Uterus (tissue), 4 donors: ENCODE measurements around the gene KCNA2. TPM values are rescaled to one million over a fixed set of nuclear protein-coding genes. Genes with fewer than 3 reads are reported as not detected.

Experiments used
- DNase-seq, 2 donors: peaks; one replicate each; pipeline ENCODE4 v3.0.0-alpha.2; 2019 to 2020
- H3K27ac ChIP-seq, 2 donors: fragments of 200-600 bp; sonication (generic); 1 replicate in 1 of 2; 2 replicates in 1 of 2; pipeline ENCODE4 v1.5.1; 2016 to 2018
- H3K27me3 ChIP-seq, 2 donors: fragments of 200-600 bp; sonication (generic); one replicate each; pipeline ENCODE4 v1.5.1; 2018 to 2019; ENCODE audit warnings: control low read depth in 1 of 2
- H3K36me3 ChIP-seq, 2 donors: fragments of 200-600 bp; sonication (generic); one replicate each; pipeline ENCODE4 v1.5.1; 2019; ENCODE audit warnings: control low read depth in 1 of 2
- H3K4me1 ChIP-seq, 2 donors: fragments of 200-600 bp; sonication (generic); one replicate each; pipeline ENCODE4 v1.5.1; 2018 to 2019; ENCODE audit warnings: control low read depth in 1 of 2
- H3K4me3 ChIP-seq, 2 donors: fragments of 200-600 bp; sonication (generic); 1 replicate in 1 of 2; 2 replicates in 1 of 2; pipeline ENCODE4 v1.5.1; 2018 to 2019; ENCODE audit warnings: mild to moderate bottlenecking in 1 of 2
- H3K9me3 ChIP-seq, 2 donors: fragments of 200-600 bp; sonication (generic); one replicate each; pipeline ENCODE4 v1.5.1; 2019; ENCODE audit warnings: control low read depth in 1 of 2
- POLR2A ChIP-seq, 2 donors: fragments of 450-650 bp; IDR thresholded peaks; one replicate each; pipeline ENCODE4 v1.6.1; 2016; ENCODE audit warnings: antibody characterized with exemption in 2 of 2, mild to moderate bottlenecking in 1 of 2, moderate library complexity in 1 of 2
- intact Hi-C: fragments of 100-400 bp; cut with DNase I; formaldehyde crosslinking; loops from one replicate; pipeline ENCODE4 v1.15.1; 2023; ENCODE audit warnings: low total_unique reads
- total RNA-seq, 4 donors: library from RNA; depleted of rRNA in 3 of 4; stranded (reverse); fragments of >200 nt in 3 of 4; gene quantifications; one replicate each; pipeline versions ENCODE4 v1.1.0 to v1.2.4, GENCODE V29; 2014 to 2023
- TF ChIP-seq, protein P1 (sequence below), 4 experiments: fragments of 200-600 bp in 2 of 4; fragments of 450-650 bp in 2 of 4; sonication (generic) in 2 of 4; IDR thresholded peaks; one replicate each; pipeline ENCODE4 v1.5.1; 2016 to 2019; ENCODE audit warnings: antibody characterized with exemption in 4 of 4, mild to moderate bottlenecking in 2 of 4, moderate library complexity in 1 of 4
- donor health status: DM: yes; HTN: yes; CAD: no.

KCNA2 gene
- total RNA-seq, 4 donors from 2014 or later, result 0.21 to 0.62 TPM; not detected in 2

DNA sequence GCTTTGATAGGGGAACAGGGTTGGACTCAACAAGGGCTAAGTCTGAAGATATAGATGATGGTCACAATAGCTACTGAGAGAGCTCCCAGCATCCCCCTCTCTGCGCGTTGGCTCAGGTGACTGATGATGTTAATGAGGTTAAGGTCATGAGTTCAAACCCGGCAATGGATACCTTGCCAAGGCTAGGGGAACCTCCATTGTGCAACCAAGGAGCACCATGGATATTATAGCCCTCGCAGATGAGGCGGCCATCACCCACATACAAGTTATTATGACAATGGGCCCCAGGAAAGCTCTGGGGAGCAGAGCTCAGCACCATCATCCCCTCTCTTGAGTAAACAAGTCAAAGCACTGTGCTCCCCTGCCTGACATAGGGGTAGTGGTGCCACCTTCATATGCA is 8.2 kb downstream of the KCNA2 start:
- Histone ChIP-seq H3K36me3 (no peaks in the 10 kb centered on the region), H3K4me3 (no peak overlapping the region), H3K9me3 (no peaks in the 10 kb centered on the region), H3K4me1 (no peaks in the 10 kb centered on the region), H3K27ac (no peak overlapping the region), H3K27me3 (no peaks in the 10 kb centered on the region)
- intact Hi-C loops, result no loop called here
- TF ChIP-seq, protein P1, sequence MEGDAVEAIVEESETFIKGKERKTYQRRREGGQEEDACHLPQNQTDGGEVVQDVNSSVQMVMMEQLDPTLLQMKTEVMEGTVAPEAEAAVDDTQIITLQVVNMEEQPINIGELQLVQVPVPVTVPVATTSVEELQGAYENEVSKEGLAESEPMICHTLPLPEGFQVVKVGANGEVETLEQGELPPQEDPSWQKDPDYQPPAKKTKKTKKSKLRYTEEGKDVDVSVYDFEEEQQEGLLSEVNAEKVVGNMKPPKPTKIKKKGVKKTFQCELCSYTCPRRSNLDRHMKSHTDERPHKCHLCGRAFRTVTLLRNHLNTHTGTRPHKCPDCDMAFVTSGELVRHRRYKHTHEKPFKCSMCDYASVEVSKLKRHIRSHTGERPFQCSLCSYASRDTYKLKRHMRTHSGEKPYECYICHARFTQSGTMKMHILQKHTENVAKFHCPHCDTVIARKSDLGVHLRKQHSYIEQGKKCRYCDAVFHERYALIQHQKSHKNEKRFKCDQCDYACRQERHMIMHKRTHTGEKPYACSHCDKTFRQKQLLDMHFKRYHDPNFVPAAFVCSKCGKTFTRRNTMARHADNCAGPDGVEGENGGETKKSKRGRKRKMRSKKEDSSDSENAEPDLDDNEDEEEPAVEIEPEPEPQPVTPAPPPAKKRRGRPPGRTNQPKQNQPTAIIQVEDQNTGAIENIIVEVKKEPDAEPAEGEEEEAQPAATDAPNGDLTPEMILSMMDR (IDR thresholded peaks at IDR 0.05), result no peak
- TF ChIP-seq POLR2A (IDR thresholded peaks at IDR 0.05), result no peak
- DNase-seq, result no peak

DNA sequence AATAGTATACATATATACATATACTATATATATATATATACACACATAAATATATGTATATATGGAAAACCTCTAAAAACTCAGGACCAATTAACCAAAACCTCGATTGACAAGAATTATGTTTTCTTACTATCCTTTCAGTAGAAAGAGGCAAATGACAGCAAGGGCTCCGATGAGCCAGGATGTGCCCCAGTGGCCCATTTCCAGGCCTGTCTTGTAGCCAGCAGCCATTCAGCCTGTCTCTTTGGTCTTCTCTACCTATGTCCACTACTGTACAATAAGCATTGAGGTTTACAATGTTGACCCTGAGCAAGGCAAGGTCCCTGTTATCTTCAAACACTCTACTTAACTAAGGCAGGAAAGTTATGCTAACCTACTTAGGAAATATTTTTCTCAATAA is 9.8 kb downstream of the KCNA2 start:
- Histone ChIP-seq H3K9me3 (no peaks in the 10 kb centered on the region), H3K4me1 (no peaks in the 10 kb centered on the region), H3K36me3 (no peaks in the 10 kb centered on the region), H3K4me3 (no peak overlapping the region), H3K27ac (no peak overlapping the region), H3K27me3 (no peaks in the 10 kb centered on the region)
- intact Hi-C loops, result no loop called here
- TF ChIP-seq POLR2A (IDR thresholded peaks at IDR 0.05), result no peak
- TF ChIP-seq, protein P1 (IDR thresholded peaks at IDR 0.05), result no peak
- no peak for DNase-seq

DNA sequence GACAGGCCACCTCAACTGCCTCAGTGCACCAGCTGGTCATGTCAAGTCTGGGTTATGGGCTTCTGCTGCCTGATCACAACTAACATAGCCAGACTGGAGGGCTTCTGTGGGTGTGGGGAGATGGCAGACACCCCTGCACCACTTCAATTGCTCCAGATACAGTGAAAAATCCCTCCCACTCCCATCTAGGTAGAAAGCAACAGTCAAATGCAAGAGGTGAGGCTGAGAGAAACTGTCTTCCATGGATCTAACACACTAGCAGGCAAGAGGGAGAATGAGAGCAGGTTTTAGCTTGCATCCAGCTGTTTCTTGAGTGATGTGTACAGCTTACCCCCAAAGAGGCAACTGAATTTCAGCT is 10.8 kb downstream of the KCNA2 start:
- Histone ChIP-seq H3K27me3 (no peaks in the 10 kb centered on the region), H3K27ac (no peak overlapping the region), H3K4me1 (no peaks in the 10 kb centered on the region), H3K9me3 (no peaks in the 10 kb centered on the region), H3K4me3 (no peak overlapping the region), H3K36me3 (no peaks in the 10 kb centered on the region)
- no peak for TF ChIP-seq POLR2A (IDR thresholded peaks at IDR 0.05)
- TF ChIP-seq, protein P1 (IDR thresholded peaks at IDR 0.05), result no peak
- intact Hi-C loops, result no loop called here
- no peak for DNase-seq

DNA sequence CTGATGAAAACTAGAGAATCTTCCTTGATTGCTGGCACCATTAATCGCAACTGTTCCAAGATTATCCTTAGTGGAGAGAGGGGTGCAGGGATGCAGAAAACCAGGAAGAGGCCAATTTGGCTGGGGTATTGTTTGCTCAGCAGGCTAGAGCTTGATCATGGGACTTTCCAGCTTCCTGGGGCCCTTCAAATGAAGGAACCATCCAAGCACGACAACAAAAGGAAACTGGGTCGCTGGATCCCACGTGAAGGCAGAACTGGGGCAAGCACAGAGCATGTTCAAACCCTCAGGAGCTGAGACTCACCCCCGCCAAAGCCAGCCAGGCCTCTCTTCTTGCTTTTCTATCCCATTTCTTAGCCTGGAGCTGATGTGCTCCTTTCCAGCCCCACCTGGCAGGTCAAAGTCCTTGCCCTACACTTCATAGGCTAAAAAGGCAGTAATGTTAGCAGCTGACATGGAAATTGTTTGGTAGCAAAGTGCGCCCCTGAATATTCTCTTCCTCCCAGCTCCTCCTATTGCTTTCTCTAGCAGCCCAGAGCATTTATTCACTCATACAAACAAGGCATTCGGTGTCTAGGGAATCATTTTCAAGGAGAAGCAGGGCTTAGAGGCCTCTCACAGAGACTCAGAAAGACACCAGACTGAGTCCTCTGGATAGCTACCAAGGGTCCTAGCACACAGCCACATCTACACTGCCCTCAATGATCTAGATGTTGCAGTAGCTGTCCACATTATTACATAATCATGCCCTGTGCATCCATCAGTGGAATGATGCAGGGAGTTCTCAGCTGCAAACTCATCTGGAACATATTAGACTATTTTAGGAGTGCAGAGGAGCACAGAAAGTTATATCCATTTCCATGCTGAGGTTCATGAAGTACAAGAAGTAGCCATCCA is 11.5 kb downstream of the KCNA2 start:
- Histone ChIP-seq H3K27me3 (no peaks in the 10 kb centered on the region), H3K4me1 (no peaks in the 10 kb centered on the region), H3K27ac (no peak overlapping the region), H3K9me3 (no peaks in the 10 kb centered on the region), H3K36me3 (no peaks in the 10 kb centered on the region), H3K4me3 (no peak overlapping the region)
- TF ChIP-seq, protein P1 (IDR thresholded peaks at IDR 0.05), result no peak
- no peak for TF ChIP-seq POLR2A (IDR thresholded peaks at IDR 0.05)
- no peak for DNase-seq
- intact Hi-C loops, result no loop called here

DNA sequence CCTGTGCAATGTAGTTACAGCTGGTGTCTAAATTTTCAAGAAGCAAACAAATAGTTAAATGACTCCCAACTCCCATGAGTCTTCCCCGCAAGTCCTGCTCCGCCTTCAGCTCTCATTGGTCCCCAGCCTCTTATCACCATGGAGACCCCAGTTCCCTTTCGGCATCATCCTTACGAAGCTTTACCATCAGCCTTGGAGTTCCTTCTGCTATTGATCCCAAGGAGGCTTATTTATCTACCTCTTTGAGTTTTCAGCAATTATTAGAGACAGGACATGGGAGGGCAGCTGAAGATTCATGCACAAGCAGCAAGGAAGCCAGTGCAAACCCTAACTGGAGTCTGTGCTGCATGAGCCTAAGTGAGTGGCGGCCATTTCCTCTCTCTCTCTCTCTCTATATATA is 12.3 kb downstream of the KCNA2 start:
- no peaks in the 10 kb centered on the region for H3K36me3 ChIP-seq
- H3K4me1 ChIP-seq, result no peaks in the 10 kb centered on the region
- H3K4me3 ChIP-seq, result no peak overlapping the region
- H3K9me3 ChIP-seq, result no peaks in the 10 kb centered on the region
- no peaks in the 10 kb centered on the region for H3K27me3 ChIP-seq
- H3K27ac ChIP-seq, result no peak overlapping the region
- intact Hi-C loops, result no loop called here
- DNase-seq, result no peak
- TF ChIP-seq, protein P1 (IDR thresholded peaks at IDR 0.05), result no peak
- no peak for TF ChIP-seq POLR2A (IDR thresholded peaks at IDR 0.05)
